ENCODE data around the gene COL5A1. TPM values are rescaled to one million over a fixed set of nuclear protein-coding genes. Genes with fewer than 3 reads are reported as not detected.

Gene COL5A1
- total and polyA plus RNA-seq, 11 donors = 7.6 to 91.3 (median 13.4) TPM

DNA sequence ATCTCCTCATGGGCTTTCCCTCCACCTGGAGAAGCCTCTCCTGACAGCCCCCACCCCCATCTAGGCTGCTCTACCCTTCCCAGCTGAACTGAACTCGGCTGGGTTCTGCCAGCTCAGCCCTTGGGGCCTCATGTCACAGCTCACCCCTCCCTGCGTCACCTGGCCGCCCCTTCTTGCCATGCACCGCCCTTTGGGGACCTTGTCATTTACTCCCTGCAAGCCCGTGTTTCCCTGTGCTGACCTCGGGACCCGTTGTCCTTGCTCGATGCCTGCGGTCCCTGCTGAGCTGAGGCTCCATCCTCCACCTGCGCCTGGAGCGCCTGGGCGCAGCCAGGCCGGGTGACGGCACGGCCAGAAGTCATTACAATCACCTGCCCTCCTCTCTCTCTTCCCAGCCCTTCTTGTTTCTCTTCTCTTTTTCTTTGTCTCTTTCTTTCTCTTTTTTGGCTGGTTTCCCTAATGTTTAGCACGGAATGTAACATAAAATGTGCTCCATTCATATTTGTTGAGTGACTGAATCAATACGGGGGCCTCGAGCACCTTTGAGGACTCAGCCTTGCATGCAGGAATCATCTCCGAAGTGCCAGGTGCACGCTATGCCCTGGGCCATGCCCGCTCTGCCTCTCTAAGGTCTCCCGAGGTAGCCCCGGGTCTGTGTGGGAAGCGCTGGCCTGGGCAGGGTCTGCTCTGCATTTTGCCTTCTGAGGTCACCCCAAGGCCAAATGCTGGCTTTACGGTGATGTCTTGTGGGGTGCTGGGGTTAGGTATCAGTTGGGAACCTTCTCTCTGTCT lies 48.1 kb upstream of the COL5A1 start:
- intact Hi-C loops (cut with DNase I) = loop anchor here in 1 of 10 donors (10.0 kb wide), 1 partner anchor 139 kb away; no protein-coding TSS in a partner anchor
- H3K4me1 ChIP-seq = peaks cover 0 to 27% (median 2%) of the 10 kb centered on the region in 12 donors
- no peak for TF ChIP-seq POLR2A (IDR thresholded peaks at IDR 0.05)
- TF ChIP-seq, protein P1, sequence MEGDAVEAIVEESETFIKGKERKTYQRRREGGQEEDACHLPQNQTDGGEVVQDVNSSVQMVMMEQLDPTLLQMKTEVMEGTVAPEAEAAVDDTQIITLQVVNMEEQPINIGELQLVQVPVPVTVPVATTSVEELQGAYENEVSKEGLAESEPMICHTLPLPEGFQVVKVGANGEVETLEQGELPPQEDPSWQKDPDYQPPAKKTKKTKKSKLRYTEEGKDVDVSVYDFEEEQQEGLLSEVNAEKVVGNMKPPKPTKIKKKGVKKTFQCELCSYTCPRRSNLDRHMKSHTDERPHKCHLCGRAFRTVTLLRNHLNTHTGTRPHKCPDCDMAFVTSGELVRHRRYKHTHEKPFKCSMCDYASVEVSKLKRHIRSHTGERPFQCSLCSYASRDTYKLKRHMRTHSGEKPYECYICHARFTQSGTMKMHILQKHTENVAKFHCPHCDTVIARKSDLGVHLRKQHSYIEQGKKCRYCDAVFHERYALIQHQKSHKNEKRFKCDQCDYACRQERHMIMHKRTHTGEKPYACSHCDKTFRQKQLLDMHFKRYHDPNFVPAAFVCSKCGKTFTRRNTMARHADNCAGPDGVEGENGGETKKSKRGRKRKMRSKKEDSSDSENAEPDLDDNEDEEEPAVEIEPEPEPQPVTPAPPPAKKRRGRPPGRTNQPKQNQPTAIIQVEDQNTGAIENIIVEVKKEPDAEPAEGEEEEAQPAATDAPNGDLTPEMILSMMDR (IDR thresholded peaks at IDR 0.05) = no peak
- H3K9me3 ChIP-seq = no peaks in the 10 kb centered on the region
- DNase-seq (peak in 1 of 5 donors; percentile 49), ATAC-seq (no peak)
- no peak overlapping the region for H3K27ac ChIP-seq
- 85 to 90% (median 87%) methylated on average over 24 to 25 of the region's 25 CpGs for WGBS, 4 donors
- H3K27me3 ChIP-seq = peaks cover 0 to 6% (median 0%) of the 10 kb centered on the region in 9 donors
- H3K4me3 ChIP-seq = no peak overlapping the region
- no peaks in the 10 kb centered on the region for H3K36me3 ChIP-seq

DNA sequence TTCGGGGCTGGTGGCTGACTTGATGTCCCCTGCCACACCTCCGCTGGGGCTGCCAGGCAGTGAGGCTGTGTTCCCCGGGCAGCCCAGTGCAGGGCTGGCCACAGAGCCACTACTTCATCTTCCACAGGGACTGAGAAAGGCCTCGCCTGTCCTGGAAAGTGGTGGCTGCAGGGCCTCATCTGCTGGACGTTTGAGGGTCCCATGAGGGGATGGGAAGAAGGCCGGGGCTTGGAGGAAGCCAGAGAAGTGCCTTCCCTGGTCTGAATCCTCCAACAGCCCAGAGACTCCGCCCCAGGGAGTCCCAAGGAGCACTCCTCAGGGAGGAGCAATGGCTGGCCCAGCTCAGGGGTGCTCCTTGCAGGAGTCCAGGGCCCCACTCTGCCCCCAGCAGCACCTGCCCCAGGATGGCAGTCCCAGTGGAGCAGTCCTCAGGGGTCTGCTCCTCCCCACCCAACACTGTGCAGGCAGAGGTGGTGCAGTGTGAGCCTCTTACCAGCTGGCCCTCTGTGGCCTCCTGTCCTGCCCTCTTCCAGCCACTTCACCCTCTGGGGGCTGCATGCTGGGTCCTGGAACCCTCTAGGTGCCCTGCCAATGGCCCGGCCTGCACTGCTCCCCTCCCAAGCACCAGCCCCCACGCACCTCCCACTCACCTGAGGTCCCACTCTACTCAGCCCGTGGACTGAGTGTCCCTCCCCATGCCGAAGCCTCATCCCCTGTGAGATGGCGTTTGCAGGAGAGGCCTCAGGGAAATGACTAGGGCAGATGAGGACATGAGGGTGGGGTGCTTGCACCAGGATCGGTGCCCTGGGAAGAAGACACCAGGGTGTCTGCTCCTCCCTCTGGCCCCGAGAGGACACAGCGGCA lies 47.3 kb upstream of the COL5A1 start:
- Histone ChIP-seq H3K36me3 (no peaks in the 10 kb centered on the region), H3K4me3 (no peak overlapping the region), H3K9me3 (no peaks in the 10 kb centered on the region), H3K4me1 (peaks cover 0 to 33% (median 4%) of the 10 kb centered on the region in 12 donors), H3K27ac (no peak overlapping the region), H3K27me3 (peaks cover 0 to 6% (median 0%) of the 10 kb centered on the region in 9 donors)
- intact Hi-C loops (cut with DNase I) = loop anchor here in 1 of 10 donors (10.0 kb wide), 1 partner anchor 140 kb away; no protein-coding TSS in a partner anchor
- peak in 1 of 5 donors; percentile 51 for DNase-seq
- TF ChIP-seq, protein P1 (IDR thresholded peaks at IDR 0.05) = no peak
- ATAC-seq = no peak
- WGBS, 4 donors = 87 to 95% (median 89%) methylated on average over 12 to 15 of the region's 15 CpGs

DNA sequence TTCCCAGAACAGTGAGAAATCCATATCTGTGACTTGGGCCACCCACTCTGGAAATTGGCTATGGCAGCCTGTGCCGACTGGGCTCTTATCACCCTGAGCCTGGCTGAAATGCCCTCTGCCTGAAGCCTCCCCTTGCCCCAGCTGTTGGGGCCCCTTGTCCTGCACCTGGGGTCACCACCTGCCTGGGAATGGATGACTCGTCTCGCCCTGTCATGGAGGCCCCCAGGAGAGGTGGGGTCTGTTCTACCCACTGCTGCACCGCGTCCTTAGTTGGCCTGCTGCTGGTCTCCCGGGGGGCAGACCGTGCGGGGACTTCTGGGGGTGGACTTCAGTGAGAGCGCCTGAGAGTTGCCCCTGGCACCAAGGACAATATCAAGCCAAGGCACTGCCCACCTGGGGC lies 46.6 kb upstream of the COL5A1 start:
- 93 to 97% (median 95%) methylated on average over 5 to 9 of the region's 9 CpGs for WGBS, 4 donors
- TF ChIP-seq, protein P1 (IDR thresholded peaks at IDR 0.05) = no peak
- no peak for TF ChIP-seq POLR2A (IDR thresholded peaks at IDR 0.05)
- peak in 1 of 5 donors; percentile 47 for DNase-seq

More for the DNA sequence above, 46.6 kb upstream of the COL5A1 start:
- Histone ChIP-seq H3K4me3 (no peak overlapping the region), H3K9me3 (no peaks in the 10 kb centered on the region), H3K36me3 (no peaks in the 10 kb centered on the region), H3K27ac (no peak overlapping the region), H3K4me1 (peaks cover 0 to 33% (median 4%) of the 10 kb centered on the region in 12 donors), H3K27me3 (peaks cover 0 to 6% (median 0%) of the 10 kb centered on the region in 9 donors)
- intact Hi-C loops (cut with DNase I) = loop anchor here in 1 of 10 donors (10.0 kb wide), 1 partner anchor 140 kb away; no protein-coding TSS in a partner anchor
- no peak for ATAC-seq

All from heart left ventricle (tissue), 16 donors.